ENCODE results near the gene PPP1R11.

PPP1R11 gene

GRCh38 chr6:30053682-30054081 lies 13.3 kb upstream of the PPP1R11 start:
- no peak overlapping the region for H3K27ac ChIP-seq
- H3K27me3 ChIP-seq, result no peaks in the 10 kb centered on the region
- intact Hi-C loops (cut with DNase I; ENCODE audit: low total_unique reads), result no loop called here
- no peak for DNase-seq
- no peaks in the 10 kb centered on the region for H3K9me3 ChIP-seq
- H3K36me3 ChIP-seq, result peaks cover 0 to 33% (median 16%) of the 10 kb centered on the region in 3 donors
- TF ChIP-seq CTCF (IDR thresholded peaks at IDR 0.05), result no peak
- no peak overlapping the region for H3K4me3 ChIP-seq
- H3K4me1 ChIP-seq, result no peaks in the 10 kb centered on the region

GRCh38 chr6:30055513-30055912 lies 11.5 kb upstream of the PPP1R11 start:
- no peak for DNase-seq
- Histone ChIP-seq H3K36me3 (peaks cover 0 to 33% (median 16%) of the 10 kb centered on the region in 3 donors), H3K4me1 (peaks cover 0 to 13% (median 9%) of the 10 kb centered on the region in 4 donors), H3K9me3 (no peaks in the 10 kb centered on the region), H3K4me3 (no peak overlapping the region), H3K27me3 (no peaks in the 10 kb centered on the region), H3K27ac (no peak overlapping the region)
- TF ChIP-seq CTCF (IDR thresholded peaks at IDR 0.05), result no peak
- intact Hi-C loops (cut with DNase I; ENCODE audit: low total_unique reads), result no loop called here

- TF ChIP-seq CTCF (IDR thresholded peaks at IDR 0.05), result no peak
- H3K4me1 ChIP-seq, result peaks cover 3 to 21% (median 18%) of the 10 kb centered on the region in 4 donors
- H3K4me3 ChIP-seq, result peak overlapping the region; percentile 66 to 80
- peaks cover 0 to 24% (median under 1%) of the 10 kb centered on the region in 3 donors for H3K36me3 ChIP-seq
- H3K9me3 ChIP-seq, result no peaks in the 10 kb centered on the region
- H3K27me3 ChIP-seq, result no peaks in the 10 kb centered on the region
- intact Hi-C loops (cut with DNase I; ENCODE audit: low total_unique reads), result no loop called here
- peak overlapping the region; percentile 92 to 96 for H3K27ac ChIP-seq
- DNase-seq, result peak; percentile 40 to 69
Measured at GRCh38 chr6:30060606-30061091, 6.3 kb upstream of the PPP1R11 start.

- intact Hi-C loops (cut with DNase I; ENCODE audit: low total_unique reads), result no loop called here
- H3K36me3 ChIP-seq, result peaks cover 0 to 18% (median 0%) of the 10 kb centered on the region in 3 donors
Measured at GRCh38 chr6:30061092-30061857, 5.7 kb upstream of the PPP1R11 start, which contains the start of gene POLR1H. POLR1H (plus strand) TSS chr6:30061265; CDS start chr6:30061525, 260 bp downstream.

GRCh38 chr6:30061858-30062458 lies 5.0 kb upstream of the PPP1R11 start:
- peak in 1 of 2 donors; percentile 62 for DNase-seq
- peak overlapping the region; percentile 66 to 80 for H3K4me3 ChIP-seq
- H3K27me3 ChIP-seq, result no peaks in the 10 kb centered on the region
- intact Hi-C loops (cut with DNase I; ENCODE audit: low total_unique reads), result no loop called here
- peaks cover 3 to 27% (median 23%) of the 10 kb centered on the region in 4 donors for H3K4me1 ChIP-seq
- no peaks in the 10 kb centered on the region for H3K9me3 ChIP-seq
- peaks cover 0 to 11% (median 0%) of the 10 kb centered on the region in 3 donors for H3K36me3 ChIP-seq
- H3K27ac ChIP-seq, result peak overlapping the region; percentile 92 to 96
- TF ChIP-seq CTCF (IDR thresholded peaks at IDR 0.05), result no peak

More at GRCh38 chr6:30061092-30061857, 5.7 kb upstream of the PPP1R11 start, which contains the start of gene POLR1H:
- no peak for TF ChIP-seq CTCF (IDR thresholded peaks at IDR 0.05)
- DNase-seq, result peak; percentile 92 to 96
- Histone ChIP-seq H3K27me3 (no peaks in the 10 kb centered on the region), H3K27ac (peak within 1 kb of the TSS; percentile 92 to 96), H3K4me3 (peak within 1 kb of the TSS; percentile 66 to 80), H3K4me1 (peaks cover 3 to 26% (median 23%) of the 10 kb centered on the region in 4 donors), H3K9me3 (no peaks in the 10 kb centered on the region)

Measured in tibial artery (tissue), 4 donors.